HepG2 (cell line): ENCODE results near the gene KCNJ6. TPM values are rescaled to one million over a fixed set of nuclear protein-coding genes. Genes with fewer than 3 reads are reported as not detected.

Source experiments
- ATAC-seq: fragments of 200-7000 bp; cut with Tn5 transposase; 3 replicates; pipeline ENCODE4 v1.9.1; 2020; ENCODE audit warnings: mild to moderate bottlenecking, moderate library complexity
- BruUV-seq: library from RNA; stranded (reverse); fragments of 400-500 nt; replicated peaks from 2 replicates; lab custom pipeline; 2021; lab: Mats Ljungman, UMichigan
- CTCF ChIA-PET: fragments of 300-600 bp; formaldehyde crosslinking; extraction: SDS; loops from one replicate; lab custom pipeline; 2021; ENCODE audit warnings: low total read pairs, inconsistent platforms, low intra/inter-chr PET ratio; lab: Yijun Ruan, JAX
- POLR2A ChIA-PET: fragments of 350-600 bp; sonication (Branson Sonifier 250); formaldehyde crosslinking; loops from one replicate; lab custom pipeline; 2020; ENCODE audit warnings: antibody characterized with exemption, inconsistent platforms; lab: Yijun Ruan, JAX
- DNase-seq: peaks from one replicate; pipeline ENCODE4 v3.0.0-alpha.2; 2015; ENCODE audit warnings: low spot score
- FAIRE-seq: peaks from 3 replicates; lab custom pipeline; 2011; peaks lifted over from hg19 to GRCh38; lab: Jason Lieb, UNC
- H2AFZ ChIP-seq: one replicate; pipeline ENCODE4 v1.6.1; 2011; ENCODE audit warnings: low read length, inconsistent platforms
- H3K27ac ChIP-seq: fragments of 300-600 bp; 3 replicates; pipeline ENCODE4 v1.8.0; 2011; ENCODE audit warnings: mixed run types, mild to moderate bottlenecking, mixed read lengths, low read length, inconsistent platforms; ENCODE audit not compliant: insufficient read depth; ENCODE audit errors: extremely low read length
- H3K27me3 ChIP-seq, 2 experiments: fragments of 200-600 bp in 1 of 2; 2 replicates in 1 of 2; 3 replicates in 1 of 2; pipeline versions ENCODE4 v1.6.0 to v1.8.0; 2011; ENCODE audit warnings: low read length in 2 of 2, mild to moderate bottlenecking in 2 of 2, moderate library complexity in 2 of 2, inconsistent platforms in 1 of 2; ENCODE audit not compliant: insufficient read depth in 2 of 2, control insufficient read depth in 1 of 2
- H3K36me3 ChIP-seq, 2 experiments: fragments of 200-600 bp in 1 of 2; replicated peaks in 1 of 2; 2 replicates in 1 of 2; 3 replicates in 1 of 2; pipeline versions ENCODE4 v1.5.1 to v1.8.0; 2011; ENCODE audit warnings: low read length in 2 of 2, inconsistent platforms in 1 of 2; ENCODE audit not compliant: insufficient read depth in 2 of 2, control insufficient read depth in 1 of 2
- H3K4me1 ChIP-seq: 2 replicates; pipeline ENCODE4 v1.5.1; 2012; ENCODE audit warnings: low read length, inconsistent platforms; ENCODE audit not compliant: insufficient read depth
- H3K4me2 ChIP-seq: 2 replicates; pipeline ENCODE4 v1.6.0; 2011; ENCODE audit warnings: low read depth, low read length, inconsistent platforms
- H3K4me3 ChIP-seq, 3 experiments: fragments of 200-600 bp in 1 of 3; sonication (generic), shearing (Covaris generic) in 1 of 3; replicated peaks in 1 of 3; 2 replicates each; pipeline ENCODE4 v1.5.1; 2011 to 2016; ENCODE audit warnings: low read length in 3 of 3, inconsistent platforms in 2 of 3, low read depth in 2 of 3, mild to moderate bottlenecking in 2 of 3, control low read depth in 1 of 3, mixed read lengths in 1 of 3; ENCODE audit not compliant: insufficient read depth in 1 of 3
- H3K79me2 ChIP-seq: one replicate; pipeline ENCODE4 v1.6.1; 2011; ENCODE audit warnings: low read length, inconsistent platforms; ENCODE audit not compliant: insufficient read depth
- H3K9ac ChIP-seq: 2 replicates; pipeline ENCODE4 v1.6.0; 2011; ENCODE audit warnings: mild to moderate bottlenecking, low read depth, low read length, inconsistent platforms; ENCODE audit not compliant: insufficient read depth
- H3K9me3 ChIP-seq: 2 replicates; pipeline ENCODE4 v1.5.1; 2012; ENCODE audit warnings: mild to moderate bottlenecking, low read length
- H4K20me1 ChIP-seq: 2 replicates; pipeline ENCODE4 v1.6.0; 2011; ENCODE audit warnings: inconsistent platforms, mild to moderate bottlenecking, low read length, moderate library complexity; ENCODE audit not compliant: insufficient read depth
- ARID4A ChIP-seq: sonication (generic); formaldehyde crosslinking; IDR thresholded peaks from 2 replicates; pipeline ENCODE4 v1.5.0; 2020; ENCODE audit warnings: mild to moderate bottlenecking, missing genetic modification reagents, borderline replicate concordance
- HHEX ChIP-seq: IDR thresholded peaks from 2 replicates; pipeline ENCODE4 v1.6.1; 2016; ENCODE audit warnings: control low read depth
- HOXD1 ChIP-seq: sonication (generic); formaldehyde crosslinking; IDR thresholded peaks from 2 replicates; pipeline ENCODE4 v1.5.0; 2020; ENCODE audit warnings: missing genetic modification reagents
- MBD4 ChIP-seq: IDR thresholded peaks from 2 replicates; pipeline ENCODE4 v1.6.1; 2012; ENCODE audit warnings: low read length, inconsistent platforms, borderline replicate concordance
- REPIN1 ChIP-seq: sonication (generic); formaldehyde crosslinking; IDR thresholded peaks from 2 replicates; pipeline ENCODE4 v1.8.0; 2022; ENCODE audit warnings: missing genetic modification reagents, low read depth, mild to moderate bottlenecking, borderline replicate concordance
- SALL2 ChIP-seq: sonication (generic); formaldehyde crosslinking; IDR thresholded peaks from 2 replicates; pipeline ENCODE4 v1.8.1; 2023; ENCODE audit warnings: mild to moderate bottlenecking, missing genetic modification reagents, inconsistent platforms
- TEAD3 ChIP-seq: optimal IDR thresholded peaks from 2 replicates; pipeline ENCODE3; 2016; ENCODE audit warnings: borderline replicate concordance
- U2AF2 ChIP-seq: fragments of 200-400 bp; formaldehyde crosslinking; IDR thresholded peaks from 2 replicates; pipeline ENCODE4 v1.6.1; 2017; ENCODE audit warnings: low read depth, mild to moderate bottlenecking, low read length
- ZBTB1 ChIP-seq: sonication (generic); formaldehyde crosslinking; IDR thresholded peaks from 2 replicates; pipeline ENCODE4 v1.4.0; 2020; ENCODE audit warnings: missing genetic modification reagents, borderline replicate concordance
- ZNF33A ChIP-seq: sonication (generic); formaldehyde crosslinking; IDR thresholded peaks from 2 replicates; pipeline ENCODE4 v1.5.1; 2020; ENCODE audit warnings: missing genetic modification reagents, mild to moderate bottlenecking, moderate library complexity, borderline replicate concordance
- ZNF501 ChIP-seq: sonication (generic); formaldehyde crosslinking; IDR thresholded peaks from 2 replicates; pipeline ENCODE4 v1.5.1; 2020; ENCODE audit warnings: mild to moderate bottlenecking, moderate library complexity, missing genetic modification reagents
- ZNF841 ChIP-seq: sonication (generic); formaldehyde crosslinking; IDR thresholded peaks from 2 replicates; pipeline ENCODE4 v1.8.1; 2023; ENCODE audit warnings: missing genetic modification reagents, borderline replicate concordance
- ZSCAN30 ChIP-seq: sonication (generic); formaldehyde crosslinking; IDR thresholded peaks from 2 replicates; pipeline ENCODE4 v1.5.0; 2020; ENCODE audit warnings: mild to moderate bottlenecking, missing genetic modification reagents
- WGBS: methylation state at CpG from one replicate; pipeline ENCODE4 v1.1.6; 2017; ENCODE audit warnings: low lambda C conversion rate; 5-methylcytosine and 5-hydroxymethylcytosine counted together
- in situ Hi-C: cut with HindIII; loops from 2 replicates; pipeline ENCODE4 v1.10.0; 2017; ENCODE audit warnings: low pct_unique_long_range_greater_than_20kb; ENCODE audit not compliant: extremely low pct_ligation_motif_present
- intact Hi-C: fragments of 100-400 bp; cut with micrococcal nuclease; formaldehyde crosslinking; loops from one replicate; pipeline ENCODE4 v1.10.0; 2022; ENCODE audit not compliant: unreplicated experiment
- polyA plus RNA-seq, 8 experiments: library from polyadenylated mRNA; depleted of rRNA in 3 of 8; stranded (reverse) in 7 of 8; unstranded in 1 of 8; fragments of >200 nt; fragmentation: Illumina TruSeq in 4 of 8; extraction: Trizol in 4 of 8; gene quantifications; 2 replicates each; pipeline versions ENCODE4 v1.2.1 to v1.2.3, GENCODE V29; 2011 to 2016; ENCODE audit warnings: low read depth in 4 of 8, missing spikeins in 1 of 8, mixed read lengths in 1 of 8; ENCODE audit not compliant: insufficient read depth in 1 of 8
- total RNA-seq, 5 experiments: library from RNA; depleted of rRNA; stranded (reverse); fragments of >200 nt; fragmentation: Illumina TruSeq; extraction: Trizol; gene quantifications; 2 replicates each; pipeline ENCODE4 v1.2.3, GENCODE V29; 2016; ENCODE audit warnings: low read depth in 1 of 5
- TF ChIP-seq, protein P1 (sequence below): sonication (generic); formaldehyde crosslinking; IDR thresholded peaks from 2 replicates; pipeline ENCODE4 v1.4.0; 2020; ENCODE audit warnings: missing genetic modification reagents

Gene KCNJ6
- total and polyA plus RNA-seq, 2 of the 13 experiments (the other 11 are each of a cell fraction or from before 2014, with no cell fraction given), result not detected

DNA sequence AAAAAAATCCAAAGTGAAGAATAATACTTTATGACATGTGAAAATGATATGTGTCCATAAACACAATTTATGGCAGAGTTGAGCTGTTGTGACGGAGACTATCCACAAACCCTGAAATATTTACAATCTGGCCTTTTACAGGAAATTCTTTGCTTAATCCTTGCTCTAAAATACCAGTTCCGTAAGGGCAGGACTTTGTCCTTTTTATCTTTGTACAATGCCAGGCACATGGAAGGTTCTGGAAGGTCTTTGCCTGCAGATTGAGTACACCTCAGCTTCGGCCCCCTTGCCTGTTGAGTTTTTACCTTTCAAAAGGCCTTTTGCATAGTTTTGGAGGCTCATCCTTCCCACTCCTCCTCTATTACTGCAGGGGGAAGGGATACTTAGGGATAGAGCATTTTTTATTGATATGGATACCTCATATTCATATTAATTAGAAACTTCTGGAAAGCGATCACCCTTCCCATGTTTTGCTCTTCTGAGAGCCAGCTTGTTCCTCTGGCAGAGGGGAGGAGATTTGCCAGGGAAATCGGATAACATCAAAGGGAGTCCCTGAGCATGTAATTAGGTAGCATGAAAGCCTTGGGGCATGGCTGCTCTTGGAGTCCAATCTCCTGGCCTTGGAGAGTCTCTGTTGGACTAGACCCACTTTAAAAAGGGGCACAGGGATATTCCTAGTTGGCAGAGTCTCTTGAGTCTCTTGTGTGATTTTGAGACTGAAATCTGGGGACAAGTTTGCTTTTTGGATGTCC, 217.1 kb downstream of the KCNJ6 start (continued):
- TF ChIP-seq ZNF841 (CRISPR knock-in tag), result no peak
- no peak for TF ChIP-seq ZBTB1 (CRISPR knock-in tag)
- TF ChIP-seq ZNF33A (CRISPR knock-in tag), result no peak
- TF ChIP-seq U2AF2, result no peak
- TF ChIP-seq, all 625 proteins: peak for 0

- intact Hi-C loops (no loop called here), in situ Hi-C loops (no loop called here)
- BruUV-seq, result no TSS peak
- Histone ChIP-seq H3K9me3 (0 out of 2 replicates have a peak, but pooled peaks cover 4% of the 10 kb centered on the region), H3K9ac (no peak overlapping the region), H3K36me3 (no peaks in the 10 kb centered on the region), H2AFZ (no peak overlapping the region), H3K4me3 (no peak overlapping the region), H3K4me2 (no peak overlapping the region), H3K79me2 (no peaks in the 10 kb centered on the region), H4K20me1 (no peaks in the 10 kb centered on the region), H3K4me1 (no peaks in the 10 kb centered on the region), H3K27ac (no peak overlapping the region), H3K27me3 (no peaks in the 10 kb centered on the region)
- 43% methylated on average over 3 of the region's 3 CpGs for WGBS
- ChIA-PET CTCF (no interaction called here), POLR2A (no interaction called here)
- DNase-seq (no peak), FAIRE-seq (no peak), ATAC-seq (no peak)
- no peak for TF ChIP-seq ARID4A (CRISPR knock-in tag)
- TF ChIP-seq TEAD3 (CRISPR knock-in tag), result no peak
- TF ChIP-seq HOXD1 (CRISPR knock-in tag), result no peak
- TF ChIP-seq SALL2, result no peak
- TF ChIP-seq REPIN1 (CRISPR knock-in tag), result no peak
- no peak for TF ChIP-seq ZNF501
- no peak for TF ChIP-seq ZSCAN30 (CRISPR knock-in tag)
- TF ChIP-seq HHEX (CRISPR knock-in tag), result no peak
- TF ChIP-seq, protein P1, sequence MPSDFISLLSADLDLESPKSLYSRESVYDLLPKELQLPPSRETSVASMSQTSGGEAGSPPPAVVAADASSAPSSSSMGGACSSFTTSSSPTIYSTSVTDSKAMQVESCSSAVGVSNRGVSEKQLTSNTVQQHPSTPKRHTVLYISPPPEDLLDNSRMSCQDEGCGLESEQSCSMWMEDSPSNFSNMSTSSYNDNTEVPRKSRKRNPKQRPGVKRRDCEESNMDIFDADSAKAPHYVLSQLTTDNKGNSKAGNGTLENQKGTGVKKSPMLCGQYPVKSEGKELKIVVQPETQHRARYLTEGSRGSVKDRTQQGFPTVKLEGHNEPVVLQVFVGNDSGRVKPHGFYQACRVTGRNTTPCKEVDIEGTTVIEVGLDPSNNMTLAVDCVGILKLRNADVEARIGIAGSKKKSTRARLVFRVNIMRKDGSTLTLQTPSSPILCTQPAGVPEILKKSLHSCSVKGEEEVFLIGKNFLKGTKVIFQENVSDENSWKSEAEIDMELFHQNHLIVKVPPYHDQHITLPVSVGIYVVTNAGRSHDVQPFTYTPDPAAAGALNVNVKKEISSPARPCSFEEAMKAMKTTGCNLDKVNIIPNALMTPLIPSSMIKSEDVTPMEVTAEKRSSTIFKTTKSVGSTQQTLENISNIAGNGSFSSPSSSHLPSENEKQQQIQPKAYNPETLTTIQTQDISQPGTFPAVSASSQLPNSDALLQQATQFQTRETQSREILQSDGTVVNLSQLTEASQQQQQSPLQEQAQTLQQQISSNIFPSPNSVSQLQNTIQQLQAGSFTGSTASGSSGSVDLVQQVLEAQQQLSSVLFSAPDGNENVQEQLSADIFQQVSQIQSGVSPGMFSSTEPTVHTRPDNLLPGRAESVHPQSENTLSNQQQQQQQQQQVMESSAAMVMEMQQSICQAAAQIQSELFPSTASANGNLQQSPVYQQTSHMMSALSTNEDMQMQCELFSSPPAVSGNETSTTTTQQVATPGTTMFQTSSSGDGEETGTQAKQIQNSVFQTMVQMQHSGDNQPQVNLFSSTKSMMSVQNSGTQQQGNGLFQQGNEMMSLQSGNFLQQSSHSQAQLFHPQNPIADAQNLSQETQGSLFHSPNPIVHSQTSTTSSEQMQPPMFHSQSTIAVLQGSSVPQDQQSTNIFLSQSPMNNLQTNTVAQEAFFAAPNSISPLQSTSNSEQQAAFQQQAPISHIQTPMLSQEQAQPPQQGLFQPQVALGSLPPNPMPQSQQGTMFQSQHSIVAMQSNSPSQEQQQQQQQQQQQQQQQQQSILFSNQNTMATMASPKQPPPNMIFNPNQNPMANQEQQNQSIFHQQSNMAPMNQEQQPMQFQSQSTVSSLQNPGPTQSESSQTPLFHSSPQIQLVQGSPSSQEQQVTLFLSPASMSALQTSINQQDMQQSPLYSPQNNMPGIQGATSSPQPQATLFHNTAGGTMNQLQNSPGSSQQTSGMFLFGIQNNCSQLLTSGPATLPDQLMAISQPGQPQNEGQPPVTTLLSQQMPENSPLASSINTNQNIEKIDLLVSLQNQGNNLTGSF (CRISPR knock-in tag), result no peak
- TF ChIP-seq MBD4, result no peak
Measured at GRCh38 chr21:37696936-37697335, 219.3 kb downstream of the KCNJ6 start.
